T-cell (primary cell): ENCODE data around the gene GRAMD1C. TPM values are rescaled to one million over a fixed set of nuclear protein-coding genes. Genes with fewer than 3 reads are reported as not detected.
"Not testable (repeated sequence)": the region's sequence is repeated elsewhere in the genome, so short reads cannot be mapped to it uniquely, and the experiment has no call there.

ENCODE experiments used
- ATAC-seq, 4 experiments: fragments of 200-7000 bp in 3 of 4; fragments of 150-1000 bp in 1 of 4; cut with Tn5 transposase; replicated peaks in 1 of 4; 1 replicate in 3 of 4; 2 replicates in 1 of 4; pipeline ENCODE4 v1.10.0; 2021; ENCODE audit warnings: moderate library complexity in 3 of 4, mild to moderate bottlenecking in 2 of 4, moderate number of reproducible peaks in 1 of 4
- CTCF ChIA-PET, 2 donors: fragments of 300-600 bp; sonication (Branson Sonifier 250); formaldehyde crosslinking; loops; one replicate each; lab custom pipeline; 2022; ENCODE audit warnings: antibody characterized with exemption in 2 of 2; lab: Charles Lee
- POLR2A ChIA-PET, 2 donors: fragments of 300-600 bp; sonication (Branson Sonifier 250); formaldehyde crosslinking; loops; one replicate each; lab custom pipeline; 2022; ENCODE audit warnings: antibody characterized with exemption in 2 of 2; lab: Charles Lee
- DNase-seq, 35 experiments: peaks; one replicate each; pipeline versions ENCODE4 v3.0.0 to v3.0.0-alpha.2; 2013 to 2023
- H3K27ac ChIP-seq: one replicate; pipeline ENCODE4 v1.5.1; 2013; ENCODE audit warnings: low read length
- H3K27me3 ChIP-seq, 2 experiments: replicated peaks in 1 of 2; 1 replicate in 1 of 2; 2 replicates in 1 of 2; pipeline versions ENCODE4 v1.6.1 to v1.7.0; 2013; ENCODE audit warnings: low read length in 1 of 2, mixed read lengths in 1 of 2; ENCODE audit not compliant: control insufficient read depth in 2 of 2, insufficient read depth in 2 of 2; ENCODE audit errors: extremely low read depth in 1 of 2
- H3K36me3 ChIP-seq, 2 donors: 1 replicate in 1 of 2; 2 replicates in 1 of 2; pipeline versions ENCODE4 v1.6.1 to v1.7.0; 2013; ENCODE audit warnings: low read length in 1 of 2; ENCODE audit not compliant: control insufficient read depth in 2 of 2, insufficient read depth in 1 of 2; ENCODE audit errors: extremely low read depth in 1 of 2
- H3K4me1 ChIP-seq, 2 experiments: 1 replicate in 1 of 2; 2 replicates in 1 of 2; pipeline versions ENCODE4 v1.6.1 to v1.7.0; 2013; ENCODE audit warnings: low read length in 2 of 2, mixed read lengths in 1 of 2; ENCODE audit not compliant: insufficient read depth in 2 of 2, control insufficient read depth in 1 of 2; ENCODE audit errors: extremely low read depth in 1 of 2
- H3K4me3 ChIP-seq, 2 donors: 1 replicate in 1 of 2; 2 replicates in 1 of 2; pipeline versions ENCODE4 v1.5.1 to v1.7.0; 2013; ENCODE audit warnings: mild to moderate bottlenecking in 2 of 2, low read length in 1 of 2, moderate library complexity in 1 of 2; ENCODE audit not compliant: control insufficient read depth in 1 of 2; ENCODE audit errors: extremely low read depth in 1 of 2
- H3K9me3 ChIP-seq: 2 replicates; pipeline ENCODE4 v1.7.0; 2013
- H3K27ac Mint-ChIP-seq, 2 donors: one replicate each; pipeline ENCODE4 v1.8.0; 2020 to 2021; ENCODE audit warnings: mild to moderate bottlenecking in 2 of 2, mixed read lengths in 2 of 2
- H3K27me3 Mint-ChIP-seq, 2 donors: one replicate each; pipeline ENCODE4 v1.8.0; 2021 to 2022; ENCODE audit warnings: mixed read lengths in 2 of 2
- H3K36me3 Mint-ChIP-seq: one replicate; pipeline ENCODE4 v1.8.0; 2021; ENCODE audit warnings: mixed read lengths
- H3K4me1 Mint-ChIP-seq, 3 donors: one replicate each; pipeline ENCODE4 v1.8.0; 2020 to 2022; ENCODE audit warnings: mixed read lengths in 3 of 3, mild to moderate bottlenecking in 1 of 3
- H3K4me3 Mint-ChIP-seq, 3 donors: one replicate each; pipeline ENCODE4 v1.8.0; 2020 to 2022; ENCODE audit warnings: mild to moderate bottlenecking in 3 of 3, mixed read lengths in 3 of 3, moderate library complexity in 3 of 3
- H3K9me3 Mint-ChIP-seq, 3 donors: one replicate each; pipeline ENCODE4 v1.8.0; 2020 to 2022; ENCODE audit warnings: mixed read lengths in 3 of 3
- WGBS: methylation state at CpG from one replicate; pipeline ENCODE4 v1.1.5; 2013; ENCODE audit warnings: missing lambda C conversion rate; ENCODE audit not compliant: insufficient coverage; 5-methylcytosine and 5-hydroxymethylcytosine counted together
- total RNA-seq, 35 experiments: library from RNA in 6 of 35; stranded (reverse) in 6 of 35; fragments of 120-200 nt in 1 of 35; gene quantifications; one replicate each; pipeline versions ENCODE4 v1.2.1 to v1.2.4 and lab custom pipeline; 2013 to 2026

Gene GRAMD1C
- total RNA-seq, 5 donors from 2014 or later (not counting 1 experiment from before 2014, with no cell fraction given): 0.43 to 2.7 (median 1.4) TPM

DNA sequence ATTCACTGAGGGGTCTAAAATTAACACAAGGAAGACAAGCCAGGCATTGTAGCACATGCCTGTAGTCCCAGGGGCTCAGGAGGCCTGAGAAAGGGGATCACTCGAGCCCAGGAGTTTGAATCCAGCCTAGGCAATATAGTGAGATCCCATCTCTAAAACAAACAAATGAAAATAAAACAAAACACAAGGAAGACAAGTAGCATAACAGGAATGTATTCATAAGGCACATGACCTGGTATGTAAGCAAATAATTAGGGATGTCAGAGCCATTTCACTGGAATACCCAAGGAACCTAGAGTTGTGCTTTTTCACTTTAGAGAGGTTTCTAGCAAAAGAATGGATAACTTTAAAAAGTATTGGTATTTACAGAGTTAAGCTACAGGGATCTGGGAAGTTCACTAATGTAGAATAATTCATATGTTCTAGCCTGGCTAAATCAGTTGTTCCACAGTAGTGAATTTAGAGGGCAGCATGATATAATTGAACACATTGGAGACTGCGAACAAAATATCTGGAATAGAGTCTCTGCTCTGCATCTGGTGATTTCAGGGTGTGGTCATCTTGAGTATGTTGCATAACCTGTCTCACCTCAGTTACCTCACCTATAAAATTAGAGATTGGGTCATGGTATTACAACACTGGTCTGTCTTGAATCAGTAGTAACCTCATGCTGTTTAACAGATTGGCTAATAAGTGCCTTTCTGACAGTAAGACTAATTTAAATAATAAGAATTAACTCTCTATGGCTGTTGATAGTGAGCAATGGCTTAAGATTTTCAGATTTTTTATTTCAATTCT is 9.3 kb downstream of the GRAMD1C start:
- no peaks in the 10 kb centered on the region for H3K27me3 Mint-ChIP-seq
- CTCF ChIA-PET: interaction anchor here in 1 of 2 donors (0.7 kb wide), 1 partner anchor 623 kb away, joined by 4 read pairs; no protein-coding TSS in a partner anchor

DNA sequence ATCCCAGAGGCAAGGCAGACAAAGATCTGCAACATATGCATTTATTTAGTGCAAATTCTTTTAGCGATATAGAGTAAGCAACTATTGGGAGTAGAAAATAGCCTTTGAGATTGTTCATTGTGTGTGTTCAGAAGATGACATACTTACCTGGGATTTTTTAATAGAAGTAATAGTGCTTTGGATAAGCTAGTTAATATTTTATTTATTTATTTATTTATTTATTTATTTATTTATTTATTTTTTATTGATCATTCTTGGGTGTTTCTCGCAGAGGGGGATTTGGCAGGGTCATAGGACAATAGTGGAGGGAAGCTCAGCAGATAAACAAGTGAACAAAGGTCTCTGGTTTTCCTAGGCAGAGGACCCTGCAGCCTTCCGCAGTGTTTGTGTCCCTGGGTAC is 10.5 kb downstream of the GRAMD1C start:
- H3K27ac Mint-ChIP-seq, H3K4me3 Mint-ChIP-seq, DNase-seq, H3K36me3 Mint-ChIP-seq, H3K27ac ChIP-seq, H3K4me3 ChIP-seq, ATAC-seq, H3K36me3 ChIP-seq, POLR2A ChIA-PET, H3K27me3 Mint-ChIP-seq, H3K9me3 ChIP-seq, H3K27me3 ChIP-seq, H3K4me1 ChIP-seq, H3K9me3 Mint-ChIP-seq, H3K4me1 Mint-ChIP-seq: not testable (repeated sequence)
- WGBS: no CpG with 5 or more reads among the region's 3 CpGs
- CTCF ChIA-PET: interaction anchor here in 1 of 2 donors (0.7 kb wide), 1 partner anchor 624 kb away, joined by 4 read pairs; no protein-coding TSS in a partner anchor

More for the DNA sequence above, 9.3 kb downstream of the GRAMD1C start:
- Histone ChIP-seq H3K27ac (no peak overlapping the region), H3K4me1 (no peaks in the 10 kb centered on the region), H3K4me3 (no peak overlapping the region), H3K27me3 (peaks cover 0 to 2% of the 10 kb centered on the region in 2 experiments), H3K9me3 (no peaks in the 10 kb centered on the region), H3K36me3 (no peaks in the 10 kb centered on the region)
- Mint-ChIP-seq H3K27ac (no peak overlapping the region), H3K9me3 (no peaks in the 10 kb centered on the region), H3K4me3 (no peak overlapping the region), H3K36me3 (no peaks in the 10 kb centered on the region), H3K4me1 (no peaks in the 10 kb centered on the region)
- POLR2A ChIA-PET: no interaction called here
- DNase-seq (no peak), ATAC-seq (no peak)
- 100% methylated on average over 1 of the region's 2 CpGs for WGBS

DNA sequence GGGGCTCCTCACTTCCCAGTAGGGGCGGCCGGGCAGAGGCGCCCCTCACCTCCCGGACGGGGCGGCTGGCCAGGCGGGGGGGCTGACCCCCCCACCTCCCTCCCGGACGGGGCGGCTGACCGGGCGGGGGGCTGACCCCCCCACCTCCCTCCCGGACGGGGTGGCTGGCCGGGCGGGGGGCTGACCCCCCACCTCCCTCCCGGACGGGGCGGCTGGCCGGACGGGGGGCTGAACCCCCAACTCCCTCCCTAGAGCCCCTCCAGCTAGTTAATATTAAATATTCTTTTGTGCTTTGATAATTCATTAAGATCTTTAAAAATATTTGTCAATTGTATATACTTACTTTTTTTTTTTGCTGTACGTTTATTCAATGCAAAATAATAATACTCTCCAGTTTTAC is 11.3 kb downstream of the GRAMD1C start:
- H3K4me3 ChIP-seq, H3K36me3 ChIP-seq, H3K9me3 ChIP-seq, H3K9me3 Mint-ChIP-seq, H3K4me1 Mint-ChIP-seq, H3K27me3 ChIP-seq, ATAC-seq, POLR2A ChIA-PET, H3K27ac Mint-ChIP-seq, H3K27me3 Mint-ChIP-seq, H3K4me1 ChIP-seq, H3K27ac ChIP-seq, DNase-seq, H3K36me3 Mint-ChIP-seq, H3K4me3 Mint-ChIP-seq, CTCF ChIA-PET: not testable (repeated sequence)
- WGBS: no CpG with 5 or more reads among the region's 22 CpGs

DNA sequence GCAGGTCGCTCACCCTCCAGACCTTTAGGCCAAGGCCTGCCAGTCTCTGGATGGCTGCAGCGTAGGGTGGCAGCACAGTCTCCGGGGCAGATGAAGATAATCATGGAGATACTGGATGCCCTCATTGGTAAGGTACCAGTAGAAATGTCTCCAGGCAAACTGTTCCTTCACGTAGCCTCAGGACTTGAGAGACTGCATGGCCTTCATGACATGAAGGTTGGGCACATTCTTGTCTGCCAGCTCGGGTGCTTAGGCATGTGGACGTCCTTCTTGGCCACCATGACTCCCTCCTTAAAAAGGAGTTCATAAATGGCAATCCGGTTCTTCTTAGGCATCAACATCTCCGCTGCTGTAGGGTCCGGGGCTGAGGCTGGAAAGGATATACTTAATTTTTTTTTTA is 11.8 kb downstream of the GRAMD1C start:
- H3K4me3 Mint-ChIP-seq, POLR2A ChIA-PET, H3K27me3 Mint-ChIP-seq, CTCF ChIA-PET, H3K27me3 ChIP-seq, H3K9me3 Mint-ChIP-seq, H3K4me1 ChIP-seq, H3K27ac ChIP-seq, H3K4me3 ChIP-seq, H3K36me3 ChIP-seq, H3K9me3 ChIP-seq, ATAC-seq, DNase-seq, H3K36me3 Mint-ChIP-seq, H3K4me1 Mint-ChIP-seq, H3K27ac Mint-ChIP-seq: not testable (repeated sequence)
- 89% methylated on average over 3 of the region's 9 CpGs for WGBS

DNA sequence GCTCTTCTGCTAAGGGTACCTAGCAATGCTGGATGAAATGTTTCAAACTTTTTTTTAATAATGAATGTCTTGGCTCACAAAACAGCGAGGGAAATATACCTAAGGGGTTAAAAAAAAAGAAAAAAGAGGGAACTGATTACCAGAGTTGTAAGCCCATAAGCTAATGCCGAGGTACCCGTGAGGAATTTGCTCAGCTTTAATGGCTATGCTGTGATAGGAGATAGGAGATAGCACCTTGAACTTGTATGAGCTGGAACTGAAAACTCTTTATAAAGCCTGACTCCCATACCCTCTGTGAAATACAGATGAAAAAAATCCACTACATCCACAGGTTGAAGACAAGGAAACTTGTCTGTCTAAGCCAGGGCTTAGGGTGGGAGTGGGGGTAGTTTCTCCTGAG is 13.9 kb downstream of the GRAMD1C start:
- Mint-ChIP-seq H3K27ac (no peak overlapping the region), H3K4me1 (no peaks in the 10 kb centered on the region), H3K36me3 (no peaks in the 10 kb centered on the region), H3K4me3 (no peak overlapping the region), H3K9me3 (no peaks in the 10 kb centered on the region), H3K27me3 (peaks cover 0 to 6% of the 10 kb centered on the region in 2 donors)
- Histone ChIP-seq H3K4me1 (no peaks in the 10 kb centered on the region), H3K27me3 (peaks cover 0 to 2% of the 10 kb centered on the region in 2 experiments), H3K27ac (no peak overlapping the region), H3K9me3 (no peaks in the 10 kb centered on the region), H3K36me3 (no peaks in the 10 kb centered on the region), H3K4me3 (no peak overlapping the region)
- ChIA-PET CTCF (no interaction called here), POLR2A (no interaction called here)
- ATAC-seq (no peak), DNase-seq (no peak)
- 33% methylated on average over 1 of the region's 3 CpGs for WGBS

DNA sequence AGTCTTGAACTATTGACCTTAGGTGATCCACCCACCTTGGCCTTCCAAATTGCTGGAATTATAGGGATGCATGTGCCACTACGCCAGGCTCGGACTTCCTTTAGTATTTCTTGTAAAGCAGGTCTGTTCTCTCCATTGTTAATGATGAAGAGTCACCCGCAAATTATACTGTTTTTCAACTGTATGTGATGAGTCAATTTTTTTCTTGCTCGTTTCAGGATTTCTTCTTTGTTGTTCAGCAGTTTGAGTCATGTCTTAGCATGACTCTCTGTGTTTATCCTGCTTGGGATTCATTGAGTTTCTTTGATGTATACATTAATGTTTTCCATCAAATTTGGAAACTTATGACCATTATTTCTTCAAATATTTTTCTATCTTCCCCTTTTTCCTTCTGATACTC is 28.9 kb downstream of the GRAMD1C start:
- no peaks in the 10 kb centered on the region for H3K4me1 Mint-ChIP-seq
- no peaks in the 10 kb centered on the region for H3K36me3 ChIP-seq
- peaks cover 0 to 4% of the 10 kb centered on the region in 2 experiments for H3K27me3 ChIP-seq
- no peak overlapping the region for H3K4me3 Mint-ChIP-seq
- ATAC-seq: no peak
- H3K4me1 ChIP-seq: no peaks in the 10 kb centered on the region
- H3K27me3 Mint-ChIP-seq: peaks cover 9 to 12% of the 10 kb centered on the region in 2 donors
- POLR2A ChIA-PET: no interaction called here
- whole genome bisulfite sequencing: 62% methylated on average over 2 of the region's 4 CpGs
- no peak for DNase-seq
- H3K36me3 Mint-ChIP-seq: no peaks in the 10 kb centered on the region
- no peak overlapping the region for H3K4me3 ChIP-seq
- no peak overlapping the region for H3K27ac Mint-ChIP-seq
- H3K9me3 Mint-ChIP-seq: peaks cover 0 to 5% (median 0%) of the 10 kb centered on the region in 3 donors
- CTCF ChIA-PET: no interaction called here
- H3K9me3 ChIP-seq: no peaks in the 10 kb centered on the region
- H3K27ac ChIP-seq: no peak overlapping the region
